SW 1271 (cell line): ENCODE measurements around the gene DAD1.
"Not testable (repeated sequence)": the region's sequence is repeated elsewhere in the genome, so short reads cannot be mapped to it uniquely, and the experiment has no call there.

Experiments
- DNase-seq, 2 experiments: peaks; one replicate each; lab custom pipeline; 2025; lab: John Stamatoyannopoulos, UW

Gene DAD1

DNA sequence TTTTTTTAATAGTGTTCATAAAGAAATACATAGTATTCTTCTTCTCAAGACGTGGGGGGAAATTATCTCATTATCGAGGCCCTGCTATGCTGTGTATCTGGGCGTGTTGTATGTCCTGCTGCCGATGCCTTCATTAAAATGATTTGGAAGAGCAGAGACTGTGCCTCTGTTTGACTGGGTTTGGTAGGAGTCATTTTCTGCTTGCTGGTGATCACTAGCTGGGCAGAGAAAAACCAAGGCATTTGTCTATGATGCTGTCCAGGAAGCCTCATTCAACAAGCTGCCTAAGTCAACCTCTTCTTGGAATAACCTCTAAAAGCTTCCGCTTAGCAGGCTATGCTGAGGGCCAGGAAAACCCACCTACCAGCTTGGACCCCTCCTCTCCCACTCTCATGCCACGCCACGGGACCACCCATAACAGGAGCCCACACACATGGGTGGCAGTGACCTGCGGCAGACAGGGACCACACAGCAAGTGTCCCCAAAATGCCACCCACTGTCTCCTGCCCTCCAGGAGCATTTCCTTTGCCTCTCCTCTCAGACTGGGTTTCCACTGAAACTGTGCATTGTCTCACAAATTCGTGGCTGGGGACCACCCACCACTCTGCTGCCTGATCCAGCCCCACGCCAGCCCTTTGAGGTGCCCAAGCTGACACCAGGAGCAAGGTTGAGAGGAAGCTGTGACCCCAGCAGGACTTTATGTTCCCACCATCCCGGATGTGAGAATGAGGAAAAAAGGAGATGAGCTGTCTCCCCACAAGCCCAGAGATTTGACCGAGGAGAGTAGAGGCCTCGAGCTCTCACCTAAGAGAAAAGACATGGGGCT, 36.8 kb downstream of the DAD1 start:
- no peak for DNase-seq

DNA sequence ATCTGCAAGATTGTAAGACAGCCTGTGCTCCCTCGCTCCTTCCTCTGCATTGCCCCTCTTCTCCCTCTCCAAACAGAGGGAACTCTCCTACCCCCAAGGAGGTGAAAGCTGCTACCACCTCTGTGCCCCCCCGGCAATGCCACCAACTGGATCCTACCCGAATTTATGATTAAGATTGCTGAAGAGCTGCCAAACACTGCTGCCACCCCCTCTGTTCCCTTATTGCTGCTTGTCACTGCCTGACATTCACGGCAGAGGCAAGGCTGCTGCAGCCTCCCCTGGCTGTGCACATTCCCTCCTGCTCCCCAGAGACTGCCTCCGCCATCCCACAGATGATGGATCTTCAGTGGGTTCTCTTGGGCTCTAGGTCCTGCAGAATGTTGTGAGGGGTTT, 37.4 kb downstream of the DAD1 start:
- no peak for DNase-seq

DNA sequence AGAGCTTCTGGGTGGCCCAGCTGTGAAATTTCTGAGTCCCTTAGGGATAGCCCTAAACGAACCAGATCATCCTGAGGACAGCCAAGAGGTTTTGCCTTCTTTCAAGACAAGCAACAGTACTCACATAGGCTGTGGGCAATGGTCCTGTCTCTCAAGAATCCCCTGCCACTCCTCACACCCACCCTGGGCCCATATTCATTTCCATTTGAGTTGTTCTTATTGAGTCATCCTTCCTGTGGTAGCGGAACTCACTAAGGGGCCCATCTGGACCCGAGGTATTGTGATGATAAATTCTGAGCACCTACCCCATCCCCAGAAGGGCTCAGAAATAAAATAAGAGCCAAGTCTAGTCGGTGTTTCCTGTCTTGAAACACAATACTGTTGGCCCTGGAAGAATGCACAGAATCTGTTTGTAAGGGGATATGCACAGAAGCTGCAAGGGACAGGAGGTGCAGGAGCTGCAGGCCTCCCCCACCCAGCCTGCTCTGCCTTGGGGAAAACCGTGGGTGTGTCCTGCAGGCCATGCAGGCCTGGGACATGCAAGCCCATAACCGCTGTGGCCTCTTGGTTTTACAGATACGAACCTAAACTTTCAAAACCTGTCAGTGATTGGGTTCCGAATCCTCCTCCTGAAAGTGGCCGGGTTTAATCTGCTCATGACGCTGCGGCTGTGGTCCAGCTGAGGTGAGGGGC, 38.9 kb downstream of the DAD1 start:
- DNase-seq = no peak

DNA sequence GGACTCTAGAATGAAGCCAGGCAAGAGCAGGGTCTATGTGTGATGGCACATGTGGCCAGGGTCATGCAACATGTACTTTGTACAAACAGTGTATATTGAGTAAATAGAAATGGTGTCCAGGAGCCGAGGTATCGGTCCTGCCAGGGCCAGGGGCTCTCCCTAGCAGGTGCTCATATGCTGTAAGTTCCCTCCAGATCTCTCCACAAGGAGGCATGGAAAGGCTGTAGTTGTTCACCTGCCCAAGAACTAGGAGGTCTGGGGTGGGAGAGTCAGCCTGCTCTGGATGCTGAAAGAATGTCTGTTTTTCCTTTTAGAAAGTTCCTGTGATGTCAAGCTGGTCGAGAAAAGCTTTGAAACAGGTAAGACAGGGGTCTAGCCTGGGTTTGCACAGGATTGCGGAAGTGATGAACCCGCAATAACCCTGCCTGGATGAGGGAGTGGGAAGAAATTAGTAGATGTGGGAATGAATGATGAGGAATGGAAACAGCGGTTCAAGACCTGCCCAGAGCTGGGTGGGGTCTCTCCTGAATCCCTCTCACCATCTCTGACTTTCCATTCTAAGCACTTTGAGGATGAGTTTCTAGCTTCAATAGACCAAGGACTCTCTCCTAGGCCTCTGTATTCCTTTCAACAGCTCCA, 39.6 kb downstream of the DAD1 start:
- no peak for DNase-seq

DNA sequence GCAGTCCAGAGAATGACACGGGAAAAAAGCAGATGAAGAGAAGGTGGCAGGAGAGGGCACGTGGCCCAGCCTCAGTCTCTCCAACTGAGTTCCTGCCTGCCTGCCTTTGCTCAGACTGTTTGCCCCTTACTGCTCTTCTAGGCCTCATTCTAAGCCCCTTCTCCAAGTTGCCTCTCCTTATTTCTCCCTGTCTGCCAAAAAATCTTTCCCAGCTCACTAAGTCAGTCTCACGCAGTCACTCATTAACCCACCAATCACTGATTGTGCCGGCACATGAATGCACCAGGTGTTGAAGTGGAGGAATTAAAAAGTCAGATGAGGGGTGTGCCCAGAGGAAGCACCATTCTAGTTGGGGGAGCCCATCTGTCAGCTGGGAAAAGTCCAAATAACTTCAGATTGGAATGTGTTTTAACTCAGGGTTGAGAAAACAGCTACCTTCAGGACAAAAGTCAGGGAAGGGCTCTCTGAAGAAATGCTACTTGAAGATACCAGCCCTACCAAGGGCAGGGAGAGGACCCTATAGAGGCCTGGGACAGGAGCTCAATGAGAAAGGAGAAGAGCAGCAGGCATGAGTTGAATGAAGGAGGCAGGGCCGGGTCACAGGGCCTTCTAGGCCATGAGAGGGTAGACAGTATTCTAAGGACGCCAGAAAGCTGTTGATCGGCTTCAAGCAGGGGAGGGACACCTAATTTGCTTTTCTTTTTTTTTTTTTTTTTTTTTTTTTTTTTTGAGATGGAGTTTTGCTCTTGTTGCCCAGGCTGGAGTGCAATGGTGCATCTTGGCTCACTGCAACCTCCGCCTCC, 40.9 kb downstream of the DAD1 start:
- no peak for DNase-seq

DNA sequence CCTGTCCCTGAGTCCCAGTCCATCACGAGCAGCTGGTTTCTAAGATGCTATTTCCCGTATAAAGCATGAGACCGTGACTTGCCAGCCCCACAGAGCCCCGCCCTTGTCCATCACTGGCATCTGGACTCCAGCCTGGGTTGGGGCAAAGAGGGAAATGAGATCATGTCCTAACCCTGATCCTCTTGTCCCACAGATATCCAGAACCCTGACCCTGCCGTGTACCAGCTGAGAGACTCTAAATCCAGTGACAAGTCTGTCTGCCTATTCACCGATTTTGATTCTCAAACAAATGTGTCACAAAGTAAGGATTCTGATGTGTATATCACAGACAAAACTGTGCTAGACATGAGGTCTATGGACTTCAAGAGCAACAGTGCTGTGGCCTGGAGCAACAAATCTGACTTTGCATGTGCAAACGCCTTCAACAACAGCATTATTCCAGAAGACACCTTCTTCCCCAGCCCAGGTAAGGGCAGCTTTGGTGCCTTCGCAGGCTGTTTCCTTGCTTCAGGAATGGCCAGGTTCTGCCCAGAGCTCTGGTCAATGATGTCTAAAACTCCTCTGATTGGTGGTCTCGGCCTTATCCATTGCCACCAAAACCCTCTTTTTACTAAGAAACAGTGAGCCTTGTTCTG, 41.6 kb downstream of the DAD1 start:
- DNase-seq = no peak

DNA sequence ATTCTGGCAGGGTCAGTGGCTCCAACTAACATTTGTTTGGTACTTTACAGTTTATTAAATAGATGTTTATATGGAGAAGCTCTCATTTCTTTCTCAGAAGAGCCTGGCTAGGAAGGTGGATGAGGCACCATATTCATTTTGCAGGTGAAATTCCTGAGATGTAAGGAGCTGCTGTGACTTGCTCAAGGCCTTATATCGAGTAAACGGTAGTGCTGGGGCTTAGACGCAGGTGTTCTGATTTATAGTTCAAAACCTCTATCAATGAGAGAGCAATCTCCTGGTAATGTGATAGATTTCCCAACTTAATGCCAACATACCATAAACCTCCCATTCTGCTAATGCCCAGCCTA, 42.3 kb downstream of the DAD1 start:
- no peak for DNase-seq

DNA sequence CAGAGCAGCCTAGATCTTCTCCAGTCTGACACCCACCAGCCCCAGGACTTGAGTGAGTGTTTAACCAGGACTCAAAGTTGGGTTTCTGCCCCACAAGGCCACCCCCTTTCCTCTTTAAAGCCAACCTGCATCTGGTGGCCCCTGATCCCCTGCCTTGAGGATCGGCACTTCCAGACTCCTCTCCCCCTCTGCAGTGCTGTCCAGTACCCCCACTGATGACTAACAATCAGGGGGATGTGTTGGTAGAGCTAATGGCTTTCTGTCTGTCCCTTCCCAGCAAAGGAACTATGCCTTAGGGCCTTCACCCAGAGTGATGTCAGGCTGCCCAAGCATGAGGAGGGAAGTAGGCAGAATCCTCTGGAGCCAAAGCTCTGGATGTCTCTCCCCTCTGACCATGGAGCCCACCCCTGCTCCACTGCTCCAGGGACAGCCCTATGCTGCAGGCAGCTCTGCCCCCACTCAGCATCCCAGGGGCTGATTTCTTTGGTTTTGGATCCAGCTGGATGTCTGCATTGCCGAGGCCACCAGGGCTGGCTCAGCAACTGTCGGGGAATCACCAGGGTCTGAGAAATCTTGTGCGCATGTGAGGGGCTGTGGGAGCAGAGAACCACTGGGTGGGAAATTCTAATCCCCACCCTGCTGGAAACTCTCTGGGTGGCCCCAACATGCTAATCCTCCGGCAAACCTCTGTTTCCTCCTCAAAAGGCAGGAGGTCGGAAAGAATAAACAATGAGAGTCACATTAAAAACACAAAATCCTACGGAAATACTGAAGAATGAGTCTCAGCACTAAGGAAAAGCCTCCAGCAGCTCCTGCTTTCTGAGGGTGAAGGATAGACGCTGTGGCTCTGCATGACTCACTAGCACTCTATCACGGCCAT, 42.9 kb downstream of the DAD1 start:
- no peak for DNase-seq

DNA sequence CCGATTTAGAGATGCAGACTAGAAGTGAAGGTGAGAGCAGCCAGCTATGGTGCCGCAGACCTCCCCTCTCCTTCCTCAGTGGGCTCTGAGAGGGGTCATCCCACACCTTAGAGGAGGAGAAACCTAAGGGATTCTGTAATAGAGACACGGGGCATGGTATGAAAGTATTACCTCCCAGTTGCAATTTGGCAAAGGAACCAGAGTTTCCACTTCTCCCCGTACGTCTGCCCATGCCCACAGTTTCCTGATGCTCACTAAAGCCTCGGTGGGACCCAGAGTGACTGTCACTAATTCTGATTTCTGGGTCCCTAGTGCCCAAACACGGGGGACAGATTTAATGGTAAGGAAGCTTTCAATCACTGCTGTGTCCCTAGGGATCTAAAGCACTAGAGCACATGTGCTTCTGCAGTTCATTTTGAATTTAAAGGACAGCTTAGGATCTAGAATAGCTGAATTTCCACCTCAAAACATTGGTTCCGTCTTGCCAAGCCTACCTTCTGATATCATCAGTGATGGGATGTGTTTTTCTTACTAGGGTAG, 44.1 kb downstream of the DAD1 start:
- DNase-seq = no peak

DNA sequence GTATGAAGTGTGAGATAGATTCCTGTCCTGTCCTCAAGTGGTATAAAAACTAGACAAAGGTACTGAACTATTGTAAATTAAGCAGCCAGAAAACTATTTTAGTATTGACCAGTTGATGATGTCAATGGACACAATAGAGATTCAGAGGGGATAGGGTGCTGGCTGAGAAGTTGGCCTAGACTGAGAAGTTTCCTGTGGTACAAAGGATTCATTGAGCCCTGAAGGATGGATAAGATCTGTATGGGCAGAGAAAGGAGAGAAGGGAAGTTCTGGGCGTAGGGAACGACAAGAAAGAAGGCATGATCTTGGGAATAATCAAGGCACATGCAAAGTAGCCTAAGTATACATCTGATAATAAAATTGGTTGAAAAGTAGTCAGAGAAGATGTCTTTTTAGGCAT, 44.6 kb downstream of the DAD1 start:
- no peak for DNase-seq

DNA sequence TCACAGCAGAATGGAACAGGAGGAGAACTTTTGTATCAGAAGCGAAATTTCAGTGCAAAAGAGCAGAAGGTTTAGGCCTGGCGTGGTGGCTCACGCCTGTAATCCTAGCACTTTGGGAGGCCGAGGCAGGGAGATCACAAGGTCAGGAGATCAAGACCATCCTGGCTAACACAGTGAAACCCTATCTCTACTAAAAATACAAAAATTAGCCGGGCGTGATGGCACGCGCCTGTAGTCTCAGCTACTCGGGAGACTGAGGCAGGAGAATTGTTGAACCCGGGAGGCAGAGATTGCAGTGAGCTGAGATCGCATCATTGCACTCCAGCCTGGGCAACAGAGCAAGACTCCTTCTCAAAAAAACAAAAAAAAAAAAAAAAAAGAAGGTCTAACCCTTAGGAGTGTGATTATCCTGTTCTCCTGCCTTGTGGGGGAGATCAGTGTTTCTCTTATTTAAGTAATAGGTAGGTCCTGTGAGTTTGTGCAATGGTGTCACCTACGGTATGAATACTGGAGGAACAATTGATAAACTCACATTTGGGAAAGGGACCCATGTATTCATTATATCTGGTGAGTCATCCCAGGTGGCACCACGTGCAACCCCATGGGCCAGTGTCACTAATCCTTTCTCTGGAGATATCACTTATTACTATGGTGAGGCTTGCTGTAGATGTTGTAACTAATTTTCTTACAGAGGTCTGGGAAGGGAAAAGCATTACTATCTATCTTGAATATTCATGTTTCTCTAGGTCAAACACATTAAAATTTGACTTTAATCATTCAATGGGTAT, 45.3 kb downstream of the DAD1 start:
- not testable (repeated sequence) for DNase-seq

DNA sequence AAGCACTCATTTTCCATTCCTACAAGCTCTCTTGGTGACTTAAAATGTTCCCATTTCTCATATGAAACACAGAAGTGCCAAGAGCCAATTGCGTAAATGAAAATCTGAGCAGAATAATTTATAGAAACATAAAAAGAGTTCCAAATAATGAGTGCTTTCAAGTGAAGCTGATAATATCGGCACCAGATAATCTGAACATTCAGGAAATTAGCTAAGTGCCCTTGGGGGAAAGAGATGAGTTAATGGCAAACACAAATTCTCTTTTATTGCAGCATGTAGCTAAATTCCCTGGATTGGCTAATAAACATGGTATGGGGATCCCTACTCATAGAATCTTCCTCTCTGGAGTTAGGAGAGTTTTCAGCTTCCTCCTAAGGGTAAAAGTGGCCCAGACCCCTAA, 46.7 kb downstream of the DAD1 start:
- no peak for DNase-seq

DNA sequence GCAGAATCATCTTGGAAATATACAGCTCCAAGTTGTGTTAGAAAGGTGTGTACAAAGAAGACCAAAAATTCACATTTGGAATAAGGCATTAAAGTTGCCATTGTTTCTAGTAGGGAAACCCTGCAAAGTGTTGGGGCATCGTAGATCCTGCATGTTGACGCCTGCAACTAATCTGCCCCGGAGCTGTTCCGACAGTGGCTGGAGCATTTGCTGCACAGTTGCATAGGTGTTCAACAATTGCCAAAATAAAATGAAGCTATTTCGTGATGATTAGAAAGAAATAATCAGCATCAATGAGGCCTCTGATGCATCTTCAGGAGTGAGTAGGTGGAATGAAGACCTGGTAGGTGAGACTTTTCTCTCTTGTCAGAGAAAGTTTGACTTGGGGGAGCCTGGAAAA, 47.3 kb downstream of the DAD1 start:
- no peak for DNase-seq

DNA sequence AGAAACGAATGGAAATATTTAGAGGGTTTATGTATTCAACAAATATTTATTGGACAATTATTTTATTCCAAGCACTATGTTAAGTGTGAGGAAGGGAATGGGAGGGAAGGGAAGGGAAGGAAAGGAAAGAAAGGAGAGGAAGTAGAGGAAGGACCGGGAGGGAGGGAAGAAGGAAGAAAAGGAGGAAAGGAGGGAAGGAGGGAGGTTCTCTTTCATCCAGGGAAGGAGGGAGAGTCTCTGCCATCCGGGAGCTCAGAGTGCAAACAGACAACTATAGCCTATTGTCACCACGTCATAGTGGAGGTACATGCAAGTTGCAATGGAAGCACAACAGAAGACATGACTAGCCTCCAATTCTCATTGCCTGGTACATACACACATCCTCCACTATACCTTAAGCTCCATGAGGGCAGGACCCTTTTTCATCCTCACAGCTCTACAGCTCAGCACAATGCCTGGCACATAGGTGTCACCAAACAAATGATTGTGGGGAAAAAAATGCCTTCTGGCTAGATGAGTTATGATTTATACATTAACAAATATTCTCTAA, 48.1 kb downstream of the DAD1 start:
- no peak for DNase-seq

DNA sequence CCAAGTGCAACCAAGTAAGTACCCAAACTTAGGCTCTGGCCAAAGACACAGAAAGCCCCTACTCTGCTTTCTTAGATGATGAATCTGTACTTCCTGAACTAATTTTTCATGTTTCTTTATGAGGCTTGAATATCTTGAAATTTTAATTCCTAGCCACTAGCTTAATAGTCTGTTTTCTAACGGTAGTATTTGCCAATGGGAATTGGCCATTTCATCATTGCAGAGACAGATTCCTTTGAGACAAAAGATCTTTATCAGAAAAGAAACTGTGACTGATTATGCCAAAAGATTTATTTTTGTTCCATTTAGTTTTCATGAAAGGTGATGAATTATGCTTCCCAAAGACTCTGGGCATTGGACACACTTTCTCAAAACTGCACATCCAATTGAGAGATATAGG, 48.7 kb downstream of the DAD1 start:
- DNase-seq = no peak

DNA sequence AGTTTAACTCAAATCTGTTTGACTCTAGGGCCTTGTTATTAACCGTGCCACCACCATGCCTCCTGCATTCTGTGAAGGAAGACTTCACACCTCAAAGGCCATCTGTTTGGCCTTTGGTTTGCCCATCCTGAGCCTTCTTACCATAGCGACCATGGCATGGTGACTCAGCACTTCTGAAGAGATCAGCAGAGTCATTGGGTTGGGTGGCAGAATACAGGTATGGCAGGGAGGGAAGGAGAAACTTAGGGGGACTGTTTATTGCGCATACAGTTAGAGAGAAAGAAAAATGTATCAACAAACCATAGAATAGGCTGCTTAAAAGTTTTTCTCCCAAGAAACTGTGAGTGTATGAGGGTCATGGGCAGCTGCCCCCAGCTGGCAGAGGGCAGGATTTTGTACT, 49.2 kb downstream of the DAD1 start:
- no peak for DNase-seq

DNA sequence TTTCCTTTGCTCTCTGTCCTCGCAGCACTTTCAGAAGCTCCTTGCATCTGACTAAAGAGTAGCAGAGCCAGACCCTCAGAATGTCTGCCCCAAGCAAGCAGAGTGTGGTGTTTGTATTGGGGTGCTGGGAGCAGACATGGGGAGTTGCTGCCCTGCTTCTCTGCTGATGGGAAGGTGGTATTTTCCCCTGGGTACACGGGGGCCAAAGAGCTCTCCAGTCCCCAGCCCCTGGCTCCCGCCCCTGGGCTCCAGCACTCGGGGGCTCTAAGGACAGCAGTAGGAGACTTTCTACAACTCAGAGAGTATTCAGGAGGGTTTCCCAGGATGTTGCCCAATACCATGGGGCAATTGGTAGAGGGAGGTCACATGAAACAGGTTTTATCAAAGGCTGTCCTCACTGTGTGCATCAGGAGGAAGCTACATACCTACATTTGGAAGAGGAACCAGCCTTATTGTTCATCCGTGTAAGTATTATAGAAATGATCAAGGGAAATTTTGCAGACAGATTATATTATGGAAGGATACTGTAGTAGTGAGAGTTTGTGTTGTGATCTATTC, 50.3 kb downstream of the DAD1 start:
- DNase-seq = no peak

DNA sequence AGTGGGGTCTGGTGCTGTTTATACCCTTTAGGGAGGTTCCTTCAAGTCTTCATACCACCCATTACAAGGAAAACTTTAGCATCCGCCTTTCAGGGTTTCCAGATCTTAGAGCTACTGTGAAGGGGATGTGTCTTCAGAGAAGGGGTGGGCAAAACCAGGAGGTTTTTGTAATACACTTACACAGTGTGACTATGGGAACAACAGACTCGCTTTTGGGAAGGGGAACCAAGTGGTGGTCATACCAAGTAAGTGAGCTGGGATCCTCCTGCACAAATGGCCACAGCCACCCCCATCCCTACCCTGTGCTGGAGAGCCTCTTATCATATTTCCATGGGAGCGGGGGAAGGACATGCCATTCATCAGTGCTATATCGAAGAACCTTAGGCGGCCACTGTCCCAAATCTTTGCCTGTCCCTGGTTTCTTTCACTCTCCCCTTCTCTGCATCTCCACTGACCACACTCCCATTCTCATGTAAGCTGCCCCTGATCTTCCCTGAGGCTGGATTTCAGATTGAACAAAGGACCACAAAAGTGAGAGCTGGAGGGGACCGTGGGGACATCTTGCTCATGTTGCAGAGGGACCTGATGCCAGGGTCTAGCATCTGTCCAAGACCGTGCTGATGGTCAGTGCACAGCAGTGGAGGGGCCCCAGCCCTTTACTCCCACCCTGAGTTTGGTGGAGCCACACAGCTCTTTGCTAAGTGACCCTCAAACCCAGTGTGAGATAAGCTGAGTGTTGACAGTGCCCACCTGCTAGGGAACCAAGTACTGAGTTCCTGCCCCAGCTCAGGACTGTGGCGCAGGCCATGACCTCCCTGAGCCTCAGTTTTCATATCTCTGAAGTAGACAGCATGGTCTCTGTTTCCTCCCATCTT, 51.4 kb downstream of the DAD1 start:
- DNase-seq = no peak
